Measurements from ENCODE around the gene SV2B.

SV2B gene

DNA sequence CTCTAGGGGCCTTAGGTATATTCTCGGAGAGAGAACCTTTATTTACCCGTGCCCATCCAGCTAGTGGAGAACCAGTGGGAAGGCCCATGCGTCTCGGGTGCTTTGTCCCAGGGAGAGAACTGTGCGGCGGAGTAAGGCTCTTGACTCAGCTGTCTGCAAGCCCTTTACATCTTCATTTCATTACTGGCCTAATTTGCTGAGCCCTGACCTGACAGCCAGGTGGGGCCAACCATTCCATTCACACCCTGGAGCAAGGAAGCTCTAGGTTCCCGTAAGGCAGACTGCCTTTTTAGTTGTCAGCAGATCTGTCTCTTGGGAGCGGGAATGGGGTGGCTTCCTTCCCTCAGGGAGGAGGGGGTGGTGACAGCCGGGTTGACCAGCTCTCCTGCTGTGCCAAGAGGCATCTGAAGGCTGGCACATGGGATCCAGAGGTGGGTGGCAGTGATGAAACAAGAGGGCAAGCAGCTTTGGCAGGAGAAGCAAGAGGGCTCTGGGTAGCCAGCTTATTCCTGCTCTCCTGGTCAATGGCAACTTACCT lies 36.4 kb downstream of the SV2B start:
- DNase-seq (ENCODE audit: insufficient read length, low spot score) (no peak), FAIRE-seq (no peak)
- no peak for TF ChIP-seq POLR2A (IDR thresholded peaks at IDR 0.05; ENCODE audit: low read depth, low read length)

DNA sequence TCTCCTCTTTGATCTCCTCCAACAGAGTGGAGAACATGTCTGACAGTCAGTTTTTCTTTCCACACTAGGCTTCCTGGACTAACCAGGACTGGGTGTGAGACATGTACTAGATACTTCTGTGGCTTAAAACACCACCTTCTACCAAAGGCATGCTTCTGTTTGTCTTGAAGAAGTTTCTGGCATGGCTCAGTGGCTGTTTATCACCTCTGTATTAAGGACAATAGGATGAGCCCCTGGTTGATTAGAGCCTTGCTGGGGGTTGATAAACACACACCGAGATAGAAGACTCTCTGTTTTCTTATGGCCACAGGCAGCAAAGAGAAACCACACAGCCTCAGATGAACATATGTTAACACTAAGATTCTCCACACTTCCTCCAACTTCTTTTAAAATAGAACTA lies 40.5 kb downstream of the SV2B start:
- TF ChIP-seq POLR2A (IDR thresholded peaks at IDR 0.05; ENCODE audit: low read depth, low read length) = no peak
- FAIRE-seq (no peak), DNase-seq (ENCODE audit: insufficient read length, low spot score) (no peak)

DNA sequence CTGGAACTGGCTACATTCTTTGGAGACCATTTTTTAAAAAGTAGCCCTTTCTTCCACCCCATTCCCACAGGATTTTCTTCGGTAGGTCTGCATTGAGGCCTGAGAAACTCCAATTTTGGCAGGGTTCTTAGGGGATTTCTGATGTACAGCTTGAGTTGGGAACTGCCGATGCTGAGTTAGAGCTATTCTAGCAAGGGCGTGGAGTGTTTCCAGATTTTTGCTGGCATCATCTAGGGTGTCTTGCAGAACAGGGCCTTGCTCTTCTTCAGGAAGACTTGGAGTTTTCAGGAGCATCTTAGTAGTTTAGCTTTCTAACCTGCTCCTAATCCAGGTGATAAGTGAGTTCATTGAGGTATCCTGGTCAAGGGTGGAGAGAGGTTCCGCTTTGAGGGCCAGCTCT lies 41.0 kb downstream of the SV2B start:
- no peak for DNase-seq (ENCODE audit: insufficient read length, low spot score)
- FAIRE-seq = no peak
- TF ChIP-seq POLR2A (IDR thresholded peaks at IDR 0.05; ENCODE audit: low read depth, low read length) = no peak

DNA sequence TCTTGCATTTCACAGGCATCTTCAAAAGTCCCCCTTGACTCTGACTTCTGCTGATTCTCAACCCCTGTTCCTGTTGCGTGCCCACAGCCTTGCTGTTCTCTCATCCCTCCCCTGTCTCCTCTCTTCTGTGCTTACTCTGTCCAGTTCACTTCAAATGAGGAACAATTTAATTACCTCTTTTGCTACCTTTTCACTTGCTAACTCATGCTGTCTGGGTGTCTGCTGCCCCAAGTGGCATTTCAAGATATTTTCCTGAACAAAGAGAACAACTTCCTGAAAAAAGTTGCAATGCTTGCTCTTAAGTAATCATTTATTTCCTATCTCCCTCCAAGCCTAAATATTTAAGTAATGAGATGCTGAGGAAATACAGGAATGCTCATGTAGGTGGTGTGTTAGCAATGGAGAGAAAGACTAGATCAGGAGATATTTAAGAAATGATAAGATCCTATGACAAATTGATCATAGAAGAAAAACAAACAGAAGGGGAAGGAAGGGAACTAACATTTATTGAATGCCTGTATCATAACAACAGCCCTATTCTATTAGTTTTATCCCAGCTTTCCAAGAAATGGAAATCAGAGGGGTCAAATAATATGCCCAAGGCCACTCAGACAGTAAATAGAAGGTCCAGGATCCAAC lies 42.2 kb downstream of the SV2B start:
- TF ChIP-seq POLR2A (IDR thresholded peaks at IDR 0.05; ENCODE audit: low read depth, low read length) = no peak
- FAIRE-seq = no peak
- DNase-seq (ENCODE audit: insufficient read length, low spot score) = no peak

DNA sequence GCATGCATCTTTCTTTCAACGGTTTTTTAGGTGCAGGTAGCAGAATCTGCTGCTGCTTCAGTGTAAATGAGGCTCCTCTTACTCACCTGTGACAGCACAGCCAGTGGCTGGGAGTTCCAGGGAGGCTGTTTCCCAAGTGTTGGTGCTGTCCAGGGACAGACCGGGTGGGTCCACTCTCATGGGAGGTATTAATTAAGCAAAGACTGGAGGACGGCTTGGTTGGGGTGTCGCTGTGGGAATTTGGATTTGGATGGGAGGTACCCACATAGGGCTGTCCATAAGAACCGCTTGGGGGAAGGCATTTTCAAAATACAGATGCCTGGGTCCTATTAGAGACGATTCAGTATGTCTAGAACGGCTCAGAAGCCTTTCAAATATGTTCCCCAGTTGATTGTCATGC lies 42.9 kb downstream of the SV2B start:
- DNase-seq (ENCODE audit: insufficient read length, low spot score) = no peak
- no peak for FAIRE-seq
- TF ChIP-seq POLR2A (IDR thresholded peaks at IDR 0.05; ENCODE audit: low read depth, low read length) = no peak

DNA sequence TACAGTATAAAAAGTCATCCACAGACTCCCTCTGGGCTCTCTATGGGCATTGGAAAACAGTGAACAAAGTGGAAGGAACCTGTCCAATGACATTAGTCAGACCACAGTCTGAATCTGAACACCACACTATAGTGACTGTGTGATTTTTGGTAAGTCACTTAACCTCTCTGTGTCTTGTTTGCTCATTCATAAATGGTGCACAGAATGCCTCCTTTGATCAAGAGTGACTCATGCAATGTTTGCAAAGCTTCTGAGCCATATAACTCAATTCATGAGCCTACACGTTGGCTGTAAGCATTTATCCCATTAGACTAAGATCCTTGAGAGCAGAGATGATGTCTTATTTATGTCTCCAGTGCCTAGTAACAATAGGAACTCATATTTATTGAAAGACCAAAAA lies 46.7 kb downstream of the SV2B start:
- FAIRE-seq (no peak), DNase-seq (ENCODE audit: insufficient read length, low spot score) (no peak)
- no peak for TF ChIP-seq POLR2A (IDR thresholded peaks at IDR 0.05; ENCODE audit: low read depth, low read length)

DNA sequence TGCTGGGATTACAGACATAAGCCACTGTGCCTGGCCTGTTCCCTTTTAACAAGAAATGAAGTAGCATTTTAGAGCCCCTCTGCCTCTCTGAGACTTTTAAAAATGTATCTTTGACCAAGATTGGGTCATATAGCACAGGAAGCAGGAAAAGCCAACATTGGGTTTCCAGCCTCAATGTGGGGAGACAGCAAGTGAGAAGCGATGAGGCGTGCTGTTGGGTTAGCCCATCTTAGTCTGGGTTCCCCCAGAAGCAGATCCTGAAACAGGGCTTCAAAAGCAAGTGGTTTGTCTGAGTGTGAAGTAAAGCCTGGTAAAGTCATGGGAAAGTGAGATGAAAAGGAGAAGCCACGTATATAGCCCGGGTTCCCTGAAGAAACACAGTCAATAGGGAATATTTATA lies 48.2 kb downstream of the SV2B start:
- no peak for DNase-seq (ENCODE audit: insufficient read length, low spot score)
- no peak for TF ChIP-seq POLR2A (IDR thresholded peaks at IDR 0.05; ENCODE audit: low read depth, low read length)
- FAIRE-seq = no peak

DNA sequence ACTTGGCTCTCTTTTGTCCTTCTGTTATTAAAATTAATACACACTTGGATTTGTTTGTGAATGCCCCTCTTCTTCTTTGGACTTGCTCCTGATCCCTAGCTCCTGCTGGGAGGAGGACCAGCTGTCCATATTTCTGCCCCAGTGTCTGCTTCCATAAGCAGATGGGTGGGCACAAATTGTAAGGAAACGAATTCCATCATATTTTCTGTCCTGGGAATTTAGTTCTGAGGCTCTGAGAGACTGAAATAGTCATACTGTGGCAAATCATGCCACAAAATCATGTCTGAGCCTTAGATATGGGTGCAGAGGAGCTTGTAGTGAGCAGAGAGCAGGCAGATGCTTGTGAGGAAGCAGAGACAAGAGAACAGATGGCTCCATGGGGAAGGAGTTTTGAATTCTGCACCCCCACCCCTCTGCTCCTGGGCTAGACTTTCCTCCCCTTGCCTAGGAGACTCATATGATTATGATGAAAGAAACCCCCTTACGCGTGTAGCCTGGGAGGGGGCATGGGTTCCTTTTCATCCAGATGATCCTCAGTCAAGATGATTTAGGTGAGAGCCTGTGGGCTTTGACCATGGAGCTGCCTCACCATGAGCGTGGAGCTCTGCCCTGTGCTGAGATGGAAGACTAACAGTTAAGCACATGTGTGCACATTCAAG lies 50.6 kb downstream of the SV2B start:
- DNase-seq (ENCODE audit: insufficient read length, low spot score) = no peak
- FAIRE-seq = no peak
- no peak for TF ChIP-seq POLR2A (IDR thresholded peaks at IDR 0.05; ENCODE audit: low read depth, low read length)

DNA sequence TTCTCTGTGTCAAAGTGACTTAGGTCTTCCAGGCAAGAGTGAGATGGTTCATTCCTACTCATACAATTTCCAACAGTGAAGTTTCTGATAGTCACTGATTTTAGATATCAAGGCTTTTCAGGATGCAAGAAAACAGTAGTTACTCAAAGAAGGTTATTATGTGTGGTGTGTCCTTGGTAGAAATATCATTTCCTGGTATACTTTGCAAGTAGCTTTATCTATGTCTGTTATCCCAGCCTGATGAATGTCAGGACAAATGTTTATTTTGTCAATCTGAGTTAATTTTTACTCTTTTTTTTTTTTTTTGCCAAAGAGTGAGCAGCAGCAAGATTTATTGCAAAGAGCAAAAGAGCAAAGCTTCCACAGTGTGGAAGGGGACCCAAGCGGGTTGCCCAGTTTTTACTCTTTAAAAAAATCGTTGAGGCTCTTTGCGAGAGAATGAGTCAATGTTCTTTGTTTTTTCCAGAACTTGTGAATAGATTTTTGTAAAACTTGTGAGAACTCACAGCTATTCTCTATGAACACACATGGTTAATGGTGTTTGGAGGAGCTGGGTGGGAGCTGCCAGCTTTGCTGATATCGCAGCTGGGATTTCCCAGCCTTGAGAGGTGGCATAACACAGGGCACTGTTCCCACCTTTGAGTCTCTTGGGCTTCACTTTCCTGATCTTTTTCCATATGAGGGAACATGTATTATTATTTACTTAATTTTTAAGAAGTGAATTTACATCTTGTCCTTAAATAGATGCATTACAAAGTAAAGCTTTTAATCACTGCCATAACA lies 51.9 kb downstream of the SV2B start:
- FAIRE-seq = no peak
- TF ChIP-seq POLR2A (IDR thresholded peaks at IDR 0.05; ENCODE audit: low read depth, low read length) = no peak

DNA sequence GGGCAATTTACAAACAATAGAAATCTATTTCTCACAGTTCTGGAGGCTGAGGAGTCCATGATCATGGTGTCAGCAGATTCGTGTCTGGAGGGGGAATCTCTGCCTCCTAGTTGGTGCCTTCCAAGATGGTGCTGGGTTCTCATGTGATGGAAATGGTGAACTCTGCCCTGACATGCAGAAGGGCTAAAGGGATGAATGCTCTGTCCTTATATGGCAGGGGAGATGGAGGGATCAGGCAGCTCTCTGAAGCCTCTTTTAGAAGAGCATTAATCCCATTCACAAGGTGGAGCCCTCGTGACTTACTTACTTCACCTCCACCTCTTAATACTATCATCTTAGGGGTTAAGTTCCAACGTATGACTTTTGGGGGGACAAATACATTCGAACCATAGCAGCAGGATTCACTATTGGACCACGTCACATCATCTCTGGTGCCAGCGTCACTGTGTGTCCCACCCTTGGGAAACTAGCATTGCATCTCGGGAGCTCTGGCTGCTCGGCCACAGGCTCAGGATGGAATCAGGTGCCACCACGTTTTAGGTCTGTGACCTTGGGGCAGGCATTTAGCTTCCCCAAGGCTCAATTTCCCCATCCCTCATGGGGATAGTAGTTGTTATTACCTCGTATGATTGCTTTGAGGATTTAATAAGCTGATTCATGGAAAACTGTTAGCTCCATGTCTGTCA lies 53.0 kb downstream of the SV2B start:
- TF ChIP-seq POLR2A (IDR thresholded peaks at IDR 0.05; ENCODE audit: low read depth, low read length) = no peak
- DNase-seq (ENCODE audit: insufficient read length, low spot score) (no peak), FAIRE-seq (no peak)

More for the DNA sequence above, 51.9 kb downstream of the SV2B start:
- DNase-seq (ENCODE audit: insufficient read length, low spot score) = no peak

DNA sequence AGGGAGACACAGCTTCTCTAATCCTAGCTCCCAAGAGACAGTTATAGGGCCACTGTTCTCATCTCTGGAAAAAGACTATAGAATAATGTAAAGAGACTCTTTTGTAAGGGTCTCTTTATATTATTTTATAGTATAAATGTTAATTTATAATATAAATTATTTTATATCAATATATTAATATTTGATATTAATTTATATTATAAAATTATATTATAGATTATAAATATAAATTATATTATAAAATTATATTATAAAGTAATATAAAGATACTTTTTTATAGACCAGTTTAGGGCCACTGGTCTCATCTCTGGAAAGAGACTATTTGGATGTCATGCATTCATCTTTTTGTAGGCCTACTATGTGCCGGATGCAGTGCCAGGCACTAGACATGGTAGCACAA lies 53.9 kb downstream of the SV2B start:
- DNase-seq (ENCODE audit: insufficient read length, low spot score) = no peak
- TF ChIP-seq POLR2A (IDR thresholded peaks at IDR 0.05; ENCODE audit: low read depth, low read length) = no peak
- FAIRE-seq = no peak

DNA sequence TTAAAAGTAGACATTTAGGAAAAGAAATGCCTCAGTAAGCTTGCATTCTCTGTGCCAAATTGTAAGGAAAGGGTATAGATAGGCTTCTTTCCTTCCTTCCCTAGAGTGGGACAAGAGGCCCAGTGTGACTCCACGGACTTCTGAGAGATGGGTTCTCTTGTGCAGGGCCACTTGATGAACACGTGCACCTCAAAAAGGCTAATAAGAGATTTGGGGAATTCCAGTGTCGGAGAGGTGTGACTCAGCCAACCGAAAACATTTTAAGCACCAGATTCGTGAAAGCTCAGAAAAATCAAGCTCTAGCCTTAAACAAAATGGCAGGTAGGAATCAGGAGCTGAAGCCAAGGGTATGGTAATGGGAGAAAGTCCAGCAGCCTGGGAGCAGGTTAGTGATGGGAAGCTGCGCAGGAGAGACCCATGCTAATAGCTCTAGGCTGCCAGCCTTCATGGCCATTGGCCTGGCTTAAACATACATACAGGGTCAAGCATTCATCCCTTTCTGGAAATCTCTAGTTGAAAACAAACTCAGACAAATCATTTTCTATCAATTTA lies 56.2 kb downstream of the SV2B start:
- FAIRE-seq = no peak
- TF ChIP-seq POLR2A (IDR thresholded peaks at IDR 0.05; ENCODE audit: low read depth, low read length) = no peak
- no peak for DNase-seq (ENCODE audit: insufficient read length, low spot score)

DNA sequence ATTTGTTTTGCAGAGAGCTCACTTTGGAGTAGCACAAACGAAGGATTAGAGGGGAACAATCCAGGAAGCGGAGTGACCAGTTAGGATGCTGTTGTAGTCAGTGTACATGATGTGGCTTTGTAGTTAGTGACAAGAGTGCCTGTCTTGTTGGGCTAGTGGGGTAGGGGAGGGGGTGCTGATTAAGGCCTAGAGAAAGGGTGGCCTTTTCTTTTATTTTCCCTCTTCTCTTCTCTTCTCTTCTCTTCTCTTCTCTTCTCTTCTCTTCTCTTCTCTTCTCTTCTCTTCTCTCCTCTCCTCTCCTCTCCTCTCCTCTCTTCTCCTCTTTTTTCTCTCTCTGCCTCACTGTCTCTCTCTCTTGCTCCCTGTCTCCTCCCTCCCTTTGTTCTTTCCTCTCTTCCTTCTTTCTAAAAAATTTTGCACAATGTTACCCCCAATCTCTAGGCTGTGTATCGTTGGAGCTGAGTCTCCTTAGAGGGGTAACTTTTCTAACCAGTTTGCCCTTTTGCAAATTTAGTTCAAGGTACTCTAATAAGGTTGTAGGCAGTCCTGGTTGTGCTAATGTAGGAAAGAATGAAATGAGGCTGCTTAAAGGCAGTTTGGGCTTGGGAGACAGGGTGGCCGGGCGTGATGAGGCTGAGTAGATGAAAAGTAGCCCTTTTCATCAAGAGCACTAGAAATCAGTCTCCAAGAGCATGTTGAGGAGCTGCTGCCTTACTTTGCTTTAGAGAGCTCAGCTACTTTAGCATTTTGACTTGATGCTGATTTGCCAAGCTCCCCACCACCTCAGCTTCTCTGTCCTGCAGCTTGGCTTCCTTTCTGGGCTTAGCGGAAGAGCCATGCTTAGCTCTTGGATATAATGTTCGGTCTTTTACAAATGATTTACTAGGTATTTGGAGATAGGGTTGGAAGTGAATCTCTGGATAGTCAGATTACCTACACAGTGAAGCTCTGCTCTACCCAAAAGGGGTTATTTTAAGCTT lies 58.6 kb downstream of the SV2B start:
- no peak for DNase-seq (ENCODE audit: insufficient read length, low spot score)
- FAIRE-seq = no peak
- no peak for TF ChIP-seq POLR2A (IDR thresholded peaks at IDR 0.05; ENCODE audit: low read depth, low read length)

All from H54 (cell line).